Skin epidermis (tissue), 12 donors: ENCODE data around the gene MYL11.
"Not testable (repeated sequence)": the region's sequence is repeated elsewhere in the genome, so short reads cannot be mapped to it uniquely, and the experiment has no call there.

Source experiments
- H3K27ac ChIP-seq, 21 experiments: fragments of 200-600 bp; sonication (generic) in 11 of 21; one replicate each; pipeline ENCODE4 v1.5.0; 2020; ENCODE audit warnings: mild to moderate bottlenecking in 3 of 21, inconsistent platforms in 2 of 21, moderate library complexity in 2 of 21
- H3K4me3 ChIP-seq, 7 experiments: fragments of 200-600 bp; sonication (generic) in 2 of 7; one replicate each; pipeline ENCODE4 v1.5.0; 2020; ENCODE audit warnings: inconsistent platforms in 2 of 7, mild to moderate bottlenecking in 2 of 7, moderate library complexity in 1 of 7

Gene MYL11, protein sequence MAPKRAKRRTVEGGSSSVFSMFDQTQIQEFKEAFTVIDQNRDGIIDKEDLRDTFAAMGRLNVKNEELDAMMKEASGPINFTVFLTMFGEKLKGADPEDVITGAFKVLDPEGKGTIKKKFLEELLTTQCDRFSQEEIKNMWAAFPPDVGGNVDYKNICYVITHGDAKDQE

DNA sequence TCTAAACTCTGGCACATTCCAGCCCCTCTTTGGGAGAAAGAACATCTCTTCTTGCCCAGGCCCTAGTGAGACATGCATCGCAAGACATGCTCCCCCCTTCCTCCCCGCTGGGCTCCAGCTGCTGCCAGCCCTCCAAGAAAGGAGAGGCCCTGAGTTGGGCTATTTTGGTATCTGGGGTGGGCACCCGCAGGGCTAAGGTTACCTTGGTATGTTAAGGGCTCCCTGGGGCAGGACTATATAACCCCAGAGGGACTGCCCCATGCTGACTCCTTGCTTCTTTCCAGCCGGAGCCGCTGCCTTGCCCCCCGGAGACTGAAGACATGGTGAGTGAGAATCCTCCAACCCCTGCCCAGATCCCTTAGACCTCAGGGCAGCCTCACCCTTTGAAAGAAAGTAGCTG lies at the start of gene MYL11:
Gene MYL11 (plus strand): TSS at position 265 of the 400 bp plus-strand sequence. CDS start 56 bp downstream, at position 321.
- H3K4me3 ChIP-seq: no peak within 1 kb of the TSS
- H3K27ac ChIP-seq: no peak within 1 kb of the TSS

DNA sequence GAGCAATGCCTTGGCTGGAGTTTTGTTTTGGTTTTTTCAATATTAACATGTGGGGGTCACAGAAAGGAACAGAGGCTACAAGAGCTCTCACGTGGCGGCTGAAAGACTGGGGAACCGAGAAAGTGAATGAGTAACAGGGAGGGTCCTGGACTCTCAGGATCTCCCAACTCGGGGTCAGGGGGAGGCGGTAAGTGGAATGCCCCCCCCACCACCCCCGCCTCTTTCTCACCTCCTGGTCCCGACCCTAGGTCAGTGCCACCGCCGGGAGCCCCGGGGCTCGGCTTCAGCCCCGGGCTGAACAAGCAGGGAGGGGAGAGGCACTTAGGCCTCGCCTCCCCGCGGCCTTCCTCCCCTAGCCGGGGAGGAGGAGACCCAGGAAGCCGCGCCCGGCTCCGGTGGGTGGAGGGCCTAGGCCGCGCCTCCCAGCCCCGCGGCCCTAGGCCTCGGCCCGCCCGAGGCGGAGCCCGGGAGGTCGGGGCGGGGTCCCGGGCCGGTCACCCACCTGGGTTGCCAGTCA lies 40.1 kb upstream of the MYL11 start:
- H3K4me3 ChIP-seq: peak overlapping the region; percentile 50 to 79 (median 70)
- H3K27ac ChIP-seq: peak overlapping the region; percentile 35 to 98 (median 95)

DNA sequence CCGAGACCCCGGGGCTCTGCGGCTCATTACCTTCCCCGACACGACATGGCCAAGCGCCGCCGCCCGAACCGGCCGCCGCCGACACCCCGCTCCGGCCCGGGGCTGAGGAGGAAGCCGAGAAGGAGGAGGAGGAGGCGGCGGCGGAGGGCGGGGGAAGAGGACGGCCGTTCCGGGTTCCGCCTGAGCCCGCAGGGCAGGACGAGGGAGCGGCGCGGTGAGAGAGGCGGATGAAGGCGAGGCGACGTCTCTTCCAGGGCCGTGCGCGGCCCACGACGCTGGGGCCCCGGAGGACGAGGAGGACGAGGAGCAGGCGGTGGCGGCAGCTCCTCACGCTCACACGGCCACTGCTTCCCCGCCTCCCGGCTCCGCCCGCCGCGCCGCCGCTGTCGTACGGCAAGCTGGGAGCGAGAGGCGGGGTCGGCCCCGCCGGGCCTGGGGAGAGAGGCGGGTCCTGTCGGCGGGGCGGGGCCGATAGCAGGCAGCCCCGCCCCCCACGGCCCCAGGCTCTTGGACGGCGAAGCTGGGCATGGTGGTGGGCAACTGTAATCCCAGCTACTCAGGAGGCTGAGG lies 39.5 kb upstream of the MYL11 start:
- Histone ChIP-seq H3K27ac (peak overlapping the region; percentile 35 to 98 (median 95)), H3K4me3 (peak overlapping the region; percentile 50 to 79 (median 70))

DNA sequence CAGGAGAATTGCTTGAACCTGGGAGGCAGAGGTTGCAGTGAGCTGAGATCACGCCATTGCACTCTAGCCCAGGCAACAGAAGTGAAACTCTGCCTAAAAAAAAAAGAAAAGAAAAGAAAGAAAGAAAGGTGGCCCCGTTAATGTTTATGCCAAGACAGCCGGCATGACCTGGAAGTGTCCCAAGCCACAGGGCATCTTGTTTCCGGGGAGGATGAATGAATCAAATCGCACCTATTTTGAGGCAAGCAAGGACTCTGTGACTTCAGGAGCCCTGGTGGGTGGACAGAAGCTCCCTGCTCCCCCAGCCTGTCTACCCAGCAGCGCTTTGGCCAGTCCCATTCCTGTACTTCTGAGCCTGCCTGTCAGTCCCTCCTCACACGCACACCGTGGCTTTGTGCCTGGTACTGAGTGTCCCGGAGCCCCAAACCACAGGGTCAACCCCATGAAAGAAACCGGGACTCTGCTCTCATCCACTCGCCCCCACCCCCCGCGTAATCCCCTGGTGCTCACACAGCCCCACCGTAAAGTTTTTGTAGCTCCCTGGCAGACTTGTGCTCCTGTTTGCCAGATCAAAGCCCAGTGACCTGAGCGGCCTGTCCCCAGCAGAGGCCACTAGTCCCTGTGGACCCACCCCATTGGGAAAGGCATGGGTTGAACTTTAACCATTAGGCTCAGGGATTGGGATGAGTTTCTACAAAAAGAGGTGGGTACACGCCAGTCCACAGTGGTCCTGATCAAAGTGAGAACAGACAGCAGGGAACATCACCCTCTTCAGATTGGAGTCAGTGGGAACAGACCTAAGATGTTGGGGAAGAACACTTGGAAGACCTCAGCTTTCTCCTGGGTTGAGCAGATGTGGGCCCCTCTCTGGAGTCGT lies 38.8 kb upstream of the MYL11 start:
- Histone ChIP-seq H3K4me3 (peak overlapping the region; percentile 50 to 79 (median 70)), H3K27ac (peak overlapping the region in 20 of 21 experiments; percentile 81 to 98 (median 96))

DNA sequence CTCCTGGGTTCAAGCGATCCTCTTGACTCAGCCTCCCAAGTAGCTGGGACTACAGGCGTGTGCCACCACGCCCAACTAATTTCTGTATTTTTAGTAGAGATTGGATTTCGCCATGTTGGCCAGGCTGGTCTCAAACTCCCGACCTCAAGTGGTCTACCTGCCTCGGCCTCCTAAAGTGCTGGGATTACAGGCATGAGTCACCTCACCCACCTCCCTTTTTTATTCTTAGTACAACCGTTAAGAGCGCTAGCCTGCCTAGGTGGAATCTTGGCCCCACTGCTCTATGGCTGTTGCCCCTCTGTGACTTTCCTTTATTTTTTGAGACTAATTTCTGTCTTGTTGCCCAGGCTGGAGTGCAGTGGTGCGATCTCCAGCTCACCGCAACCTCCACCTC lies 36.6 kb upstream of the MYL11 start:
- H3K27ac ChIP-seq, H3K4me3 ChIP-seq: not testable (repeated sequence)

DNA sequence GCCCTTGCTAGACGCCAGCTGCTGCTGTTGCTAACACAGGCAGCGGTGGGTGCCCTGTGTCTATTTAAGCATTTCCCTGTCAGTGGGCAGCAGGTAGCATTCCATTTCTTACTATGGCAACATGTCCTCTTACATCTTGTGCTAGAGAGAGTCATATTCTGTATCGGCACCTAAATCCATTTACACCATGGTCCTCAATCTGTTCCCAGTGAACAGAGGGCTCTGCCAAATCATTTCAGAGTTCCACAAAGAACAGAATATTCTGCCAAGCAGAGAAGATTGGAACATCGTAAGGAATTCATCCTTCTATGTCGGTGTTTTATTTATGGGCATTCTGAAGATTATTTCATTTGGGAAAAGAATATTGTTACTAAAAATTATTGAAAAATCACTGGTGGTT lies 35.9 kb upstream of the MYL11 start:
- not testable (repeated sequence) for H3K4me3 ChIP-seq, H3K27ac ChIP-seq

DNA sequence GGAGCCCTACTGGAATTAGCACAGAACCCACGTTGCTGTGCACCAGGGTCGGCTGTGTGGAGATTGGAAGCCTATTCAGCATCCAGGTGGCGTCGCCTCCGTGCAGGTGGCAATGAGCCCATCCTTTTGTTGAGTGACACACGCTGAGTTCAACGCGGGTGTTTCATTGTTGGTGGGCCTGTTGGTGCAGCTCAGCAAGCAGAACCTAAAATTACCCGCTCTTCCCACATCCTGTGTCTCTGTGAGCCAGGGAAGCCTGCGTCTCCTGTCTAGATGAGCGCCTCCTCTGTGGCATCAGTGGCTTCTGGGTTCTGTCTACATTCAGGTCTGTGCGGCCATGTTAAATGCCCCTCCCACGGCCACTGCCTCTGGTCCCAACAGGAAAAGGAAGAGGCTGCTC lies 34.0 kb upstream of the MYL11 start:
- H3K4me3 ChIP-seq: no peak overlapping the region
- no peak overlapping the region for H3K27ac ChIP-seq

DNA sequence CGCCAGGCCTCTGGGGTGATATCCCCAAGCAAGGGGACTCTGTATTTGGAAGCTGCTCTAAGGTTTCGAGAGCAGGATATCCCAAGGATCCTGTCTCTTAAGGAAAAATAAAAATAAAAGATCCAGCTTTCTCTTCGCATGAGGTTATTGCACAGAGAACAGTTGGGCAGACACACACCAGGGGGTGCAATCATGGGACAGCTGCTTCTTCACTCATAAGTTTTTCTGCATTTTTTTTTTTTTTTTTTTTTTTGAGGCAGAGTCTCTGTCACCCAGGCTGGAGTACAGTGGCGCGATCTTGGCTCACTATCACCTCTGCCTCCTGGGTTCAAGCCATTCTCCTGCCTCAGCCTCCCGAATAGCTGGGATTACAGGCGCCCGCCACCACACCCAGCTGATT lies 32.6 kb upstream of the MYL11 start:
- not testable (repeated sequence) for H3K27ac ChIP-seq

DNA sequence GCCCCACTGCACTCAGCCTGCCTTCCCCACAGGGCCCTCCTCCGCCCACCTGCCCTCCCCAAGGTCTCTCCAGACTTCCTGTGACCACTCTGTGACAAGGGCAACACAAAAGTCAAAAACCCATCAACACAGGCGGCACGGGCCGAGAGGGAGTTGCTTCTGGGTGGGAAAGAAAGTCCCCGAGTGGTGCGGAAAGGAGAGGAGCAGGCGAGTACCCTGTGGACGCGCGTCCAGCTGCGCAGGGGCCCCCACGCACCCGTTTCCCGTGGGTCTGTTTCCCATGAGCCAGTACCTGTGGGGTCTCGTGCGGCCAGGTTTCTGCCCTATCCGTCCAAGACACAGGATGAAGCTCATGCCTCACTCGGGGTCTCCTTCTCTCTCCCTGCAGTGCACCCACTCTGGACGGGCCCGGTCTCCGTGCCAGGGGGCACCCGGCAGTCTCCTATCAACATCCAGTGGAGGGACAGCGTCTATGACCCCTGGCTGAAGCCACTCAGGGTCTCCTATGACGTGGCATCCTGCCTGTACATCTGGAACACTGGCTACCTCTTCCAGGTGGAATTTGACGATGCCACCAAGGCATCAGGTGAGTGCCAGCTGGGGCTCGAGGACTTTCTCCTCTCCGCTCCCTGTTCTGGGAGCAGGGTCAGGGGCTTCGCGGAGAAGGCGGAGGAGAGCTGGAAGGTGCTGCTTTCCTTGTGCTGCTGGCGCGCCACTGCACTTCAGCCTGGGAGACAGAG lies 31.7 kb upstream of the MYL11 start:
- H3K4me3 ChIP-seq: no peak overlapping the region

More for the DNA sequence above, 32.6 kb upstream of the MYL11 start:
- not testable (repeated sequence) for H3K4me3 ChIP-seq

DNA sequence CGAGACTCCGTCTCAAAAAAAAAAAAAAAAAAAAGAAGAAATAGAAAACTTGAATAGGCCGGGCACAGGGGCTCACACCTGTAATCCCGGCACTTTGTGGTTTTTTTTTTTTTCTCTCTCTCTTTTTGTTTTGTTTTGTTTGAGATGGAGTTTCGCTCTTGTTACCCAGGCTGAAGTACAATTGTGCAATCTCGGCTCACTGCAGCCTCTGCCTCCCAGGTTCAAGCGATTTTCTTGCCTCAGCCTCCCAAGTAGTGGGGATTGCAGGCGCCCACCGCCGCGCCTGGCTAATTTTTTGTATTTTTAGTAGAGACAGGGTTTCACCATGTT lies 31.1 kb upstream of the MYL11 start:
- H3K4me3 ChIP-seq, H3K27ac ChIP-seq: not testable (repeated sequence)

More for the DNA sequence above, 31.7 kb upstream of the MYL11 start:
- no peak overlapping the region for H3K27ac ChIP-seq

DNA sequence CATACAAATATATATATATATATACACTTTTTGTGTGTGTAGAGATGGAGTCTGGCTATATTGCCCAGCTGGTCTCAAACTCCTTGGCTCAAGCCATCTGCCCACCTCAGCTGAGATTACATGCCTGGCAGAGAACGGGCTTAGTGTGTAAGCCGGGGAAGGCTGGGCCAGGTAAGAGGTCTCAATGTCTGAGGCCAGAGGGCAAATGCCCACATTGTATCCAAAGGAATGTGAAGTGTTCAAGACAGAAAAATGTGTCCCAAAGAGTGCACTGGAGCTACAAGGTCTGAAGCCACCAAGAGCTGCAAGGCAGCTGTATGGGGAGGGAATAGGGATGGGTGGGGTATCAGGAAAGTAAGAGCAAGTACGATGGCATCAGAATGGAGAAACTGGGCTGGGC lies 28.3 kb upstream of the MYL11 start:
- Histone ChIP-seq H3K4me3 (no peak overlapping the region), H3K27ac (no peak overlapping the region)

DNA sequence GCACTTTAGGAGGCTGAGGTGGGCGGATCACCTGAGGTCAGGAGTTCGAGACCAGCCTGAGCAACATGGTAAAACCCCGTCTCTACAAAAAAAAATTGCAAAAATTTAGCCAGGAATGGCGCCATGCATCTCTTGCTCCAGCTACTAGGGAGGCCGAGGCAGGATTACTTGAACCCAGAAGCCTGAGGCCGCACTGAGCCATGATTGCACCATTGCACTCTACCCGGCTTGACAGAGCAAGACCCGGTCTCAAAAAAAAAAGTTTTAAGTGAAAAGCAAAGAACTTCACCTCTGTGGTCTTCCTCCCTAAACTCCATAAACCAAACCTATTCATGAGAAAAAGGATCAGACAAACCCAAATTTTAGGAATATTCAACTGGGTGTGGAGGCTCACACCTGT lies 26.5 kb upstream of the MYL11 start:
- Histone ChIP-seq H3K4me3 (no peak overlapping the region), H3K27ac (no peak overlapping the region)

DNA sequence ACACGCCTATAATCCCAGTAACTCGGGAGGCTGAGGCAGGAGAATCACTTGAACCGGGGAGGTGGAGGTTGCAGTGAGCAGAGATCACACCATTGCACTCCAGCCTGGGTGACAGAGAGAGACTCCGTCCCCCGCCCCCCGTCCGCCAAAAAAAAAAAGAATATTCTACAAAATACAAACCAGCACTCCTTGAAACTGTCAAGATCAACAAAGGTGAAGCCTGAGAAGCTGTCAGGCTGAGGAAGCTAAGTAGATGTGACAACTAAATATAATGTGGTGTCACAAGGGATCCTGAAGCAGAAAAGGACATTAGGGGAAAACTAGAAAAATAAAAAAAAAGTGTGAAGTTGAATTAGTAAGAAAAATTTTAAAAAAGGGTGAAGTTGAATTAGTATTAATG lies 25.7 kb upstream of the MYL11 start:
- Histone ChIP-seq H3K4me3 (no peak overlapping the region), H3K27ac (no peak overlapping the region)

DNA sequence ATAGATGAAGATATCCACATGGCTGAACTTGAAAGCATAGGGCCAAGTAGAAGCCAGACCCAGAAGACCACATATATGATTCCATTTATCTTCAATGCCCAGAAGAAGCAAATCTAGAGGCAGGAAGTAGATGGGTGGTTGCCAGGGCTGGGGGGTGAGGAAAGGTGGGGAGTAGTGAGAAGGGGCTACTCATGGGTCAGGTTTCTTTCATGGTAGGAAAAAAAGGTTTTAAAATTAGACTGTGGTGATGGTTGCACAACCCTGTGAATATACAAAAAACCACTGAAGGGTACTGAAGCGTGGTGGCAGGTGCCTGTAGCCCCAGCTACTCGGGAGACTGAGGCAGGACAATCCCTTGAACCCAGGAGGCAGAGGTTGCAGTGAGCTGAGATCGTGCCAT lies 24.9 kb upstream of the MYL11 start:
- Histone ChIP-seq H3K27ac (peak overlapping the region in 1 of 21 experiments; percentile 18), H3K4me3 (no peak overlapping the region)

DNA sequence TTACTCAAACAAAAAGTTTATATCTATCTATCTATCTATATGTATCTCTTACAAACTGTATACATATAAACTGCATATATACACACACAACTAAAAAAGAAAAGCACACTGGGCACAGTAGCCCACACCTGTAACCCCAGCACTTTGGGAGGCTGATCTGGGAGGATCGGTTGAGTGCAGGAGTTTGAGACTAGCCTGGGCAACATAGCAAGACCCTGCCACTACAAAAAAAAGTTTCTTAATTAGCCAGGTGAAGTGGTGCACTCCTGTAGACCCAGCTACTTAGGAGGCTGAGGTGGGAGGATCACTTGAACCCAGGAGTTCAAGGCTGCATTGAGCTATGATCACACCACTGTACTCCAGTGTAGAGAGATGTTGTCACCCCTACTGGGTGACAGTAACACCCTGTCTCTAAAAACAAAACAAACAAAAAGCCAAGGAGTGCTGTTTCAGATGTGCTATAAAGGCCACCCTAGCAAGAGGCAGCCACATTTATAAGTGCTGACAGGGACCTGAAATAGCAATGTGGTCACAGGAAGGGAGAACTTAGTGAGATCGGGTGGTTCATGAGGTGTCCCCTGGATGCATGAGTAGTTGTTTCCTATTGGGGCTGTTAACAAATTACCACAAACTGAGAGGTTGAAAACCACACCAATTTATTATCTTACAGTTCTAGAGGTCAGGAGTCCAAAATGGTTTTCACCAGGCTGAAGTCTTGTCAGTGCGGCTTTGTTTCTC lies 24.3 kb upstream of the MYL11 start:
- H3K4me3 ChIP-seq: no peak overlapping the region
- no peak overlapping the region for H3K27ac ChIP-seq

DNA sequence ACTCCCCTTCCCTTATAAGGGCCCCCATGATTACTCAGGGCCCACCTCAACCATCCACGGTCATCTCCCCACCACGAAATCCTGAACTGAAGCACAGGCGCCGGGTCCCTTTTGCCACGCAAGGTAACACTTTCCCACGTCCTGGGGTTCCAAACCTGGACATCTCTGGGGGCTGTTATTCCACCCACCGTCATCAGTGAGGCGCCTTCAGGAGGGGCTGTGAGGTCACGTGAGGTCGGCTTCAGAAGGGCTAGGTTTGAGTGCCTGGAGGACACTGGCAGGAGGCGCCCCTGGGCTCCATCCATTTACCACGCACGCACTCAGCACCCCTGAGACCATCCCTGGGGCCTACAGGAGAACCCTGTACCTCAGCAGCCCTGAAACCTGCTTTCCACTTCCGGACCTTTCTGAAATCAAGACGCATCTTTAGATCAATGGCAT lies 23.6 kb upstream of the MYL11 start:
- no peak overlapping the region for H3K27ac ChIP-seq
- H3K4me3 ChIP-seq: no peak overlapping the region

DNA sequence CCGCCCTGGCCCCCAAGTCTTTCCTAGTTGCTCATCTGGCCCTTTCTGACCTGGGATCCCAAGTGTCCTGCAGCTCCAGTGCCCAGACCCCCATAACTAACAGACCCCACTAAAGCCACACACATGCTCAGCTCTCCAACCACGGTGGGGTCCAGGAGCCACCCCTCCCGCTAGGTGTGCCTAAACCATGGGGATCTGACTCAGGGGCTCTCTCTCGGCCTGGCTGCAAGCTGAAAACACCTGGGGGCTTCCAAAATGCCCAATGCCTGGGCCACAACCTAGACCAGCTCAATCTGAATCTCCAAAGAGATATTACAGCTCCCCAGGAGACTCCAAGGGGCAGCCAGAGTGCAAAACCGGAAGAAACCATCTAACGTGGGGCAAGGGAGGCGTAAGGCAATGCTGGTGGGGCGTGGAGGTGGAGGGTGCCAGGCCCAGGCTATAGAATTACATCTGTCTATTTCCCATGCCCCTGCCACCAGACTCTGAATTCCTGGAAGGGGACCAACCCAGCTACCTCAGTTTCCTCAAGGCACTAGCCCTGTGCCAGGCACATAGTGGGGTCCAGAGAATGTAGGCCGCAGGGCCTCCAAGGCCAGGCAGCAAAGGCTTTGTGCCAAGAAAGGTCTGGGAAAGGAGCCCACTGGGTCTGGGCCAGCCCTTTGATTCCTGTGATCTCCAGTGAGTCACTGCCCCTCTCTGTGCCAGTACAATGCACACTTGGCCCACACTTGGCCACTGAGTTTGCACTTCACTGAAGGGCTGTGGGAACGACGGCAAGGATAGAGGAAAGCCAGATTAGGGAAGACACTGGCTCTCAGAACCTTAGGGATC lies 22.8 kb upstream of the MYL11 start:
- peak overlapping the region in 9 of 21 experiments; percentile 3 to 96 (median 43) for H3K27ac ChIP-seq
- H3K4me3 ChIP-seq: no peak overlapping the region
